Hypothalamus (tissue), 51 donors: ENCODE measurements around the gene APOL1.
"Not testable (repeated sequence)": the region's sequence is repeated elsewhere in the genome, so short reads cannot be mapped to it uniquely, and the experiment has no call there.

Experiments used
- DNase-seq, 51 donors: peaks; one replicate each; lab custom pipeline; 2025; lab: John Stamatoyannopoulos, UW

APOL1 gene

DNA sequence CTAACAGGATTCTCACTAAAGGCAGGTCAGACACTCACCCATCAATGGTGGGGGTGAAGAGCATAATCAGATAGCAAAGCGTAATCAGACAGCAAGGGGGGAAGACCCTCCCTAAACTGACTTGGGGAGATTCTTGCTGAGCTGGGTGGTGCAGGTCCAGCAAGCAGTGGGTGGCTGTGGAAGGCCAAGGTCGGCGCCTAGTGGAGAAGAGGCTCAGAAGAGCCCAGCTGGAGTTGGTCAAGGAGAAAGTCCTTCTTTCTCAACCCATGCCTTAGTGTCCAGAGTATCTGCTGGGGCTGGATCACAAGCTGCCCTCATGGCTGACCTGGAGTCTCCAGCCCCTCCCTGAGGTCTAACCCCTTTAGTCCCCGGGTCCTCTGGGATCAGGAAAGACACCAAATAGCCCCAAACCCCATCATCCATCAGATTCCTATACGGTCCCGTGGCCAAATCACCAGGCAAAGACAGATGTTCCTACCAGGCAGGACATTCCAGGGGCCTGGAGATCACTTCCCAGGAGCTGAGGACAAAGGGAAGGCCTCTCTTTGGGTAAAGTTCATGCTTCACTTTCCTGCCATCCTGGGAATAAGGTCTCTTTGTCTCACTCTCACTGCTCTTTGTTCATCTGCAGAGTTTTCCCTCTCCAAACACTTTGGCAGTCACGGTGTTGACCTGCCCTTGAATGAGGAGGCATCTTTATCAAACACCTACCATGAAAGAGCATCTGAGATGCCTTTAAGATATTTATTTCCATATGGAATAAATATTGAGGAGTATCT, 11.1 kb downstream of the APOL1 start:
- DNase-seq: not testable (repeated sequence)

DNA sequence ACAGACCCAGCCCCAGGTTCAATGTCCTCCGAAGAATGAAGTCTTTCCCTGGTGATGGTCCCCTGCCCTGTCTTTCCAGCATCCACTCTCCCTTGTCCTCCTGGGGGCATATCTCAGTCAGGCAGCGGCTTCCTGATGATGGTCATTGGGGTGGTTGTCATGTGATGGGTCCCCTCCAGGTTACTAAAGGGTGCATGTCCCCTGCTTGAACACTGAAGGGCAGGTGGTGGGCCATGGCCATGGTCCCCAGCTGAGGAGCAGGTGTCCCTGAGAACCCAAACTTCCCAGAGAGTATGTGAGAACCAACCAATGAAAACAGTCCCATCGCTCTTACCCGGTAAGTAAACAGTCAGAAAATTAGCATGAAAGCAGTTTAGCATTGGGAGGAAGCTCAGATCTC, 14.1 kb downstream of the APOL1 start:
- DNase-seq: no peak

DNA sequence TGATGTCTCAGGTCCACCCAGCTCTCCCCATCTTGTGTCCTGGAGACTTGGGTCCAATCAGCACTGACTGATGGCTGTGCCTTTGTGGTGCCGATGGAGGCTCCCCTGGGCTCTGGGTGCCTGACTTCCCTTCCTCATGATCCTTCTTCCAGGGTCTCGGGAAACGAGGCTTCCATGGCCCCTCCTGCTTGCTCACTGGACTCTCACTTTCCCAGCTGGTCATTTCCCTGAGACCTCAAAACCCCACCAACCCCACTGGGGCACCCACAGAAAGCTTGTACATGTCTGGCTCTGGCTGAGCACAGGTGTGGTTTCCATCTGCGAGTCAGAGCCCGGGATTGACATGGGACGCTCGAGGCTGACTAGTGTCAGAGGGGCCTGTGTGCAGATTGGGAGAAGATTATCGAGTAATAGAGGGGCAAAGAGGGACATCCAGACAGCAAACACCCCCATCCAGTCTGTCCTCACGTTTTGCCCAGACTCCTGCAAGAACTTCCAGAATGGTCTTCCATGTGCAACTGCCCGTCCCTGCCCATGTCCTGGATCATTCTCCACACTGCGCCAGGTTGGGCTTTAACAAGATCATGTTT, 15.1 kb downstream of the APOL1 start:
- DNase-seq: no peak

DNA sequence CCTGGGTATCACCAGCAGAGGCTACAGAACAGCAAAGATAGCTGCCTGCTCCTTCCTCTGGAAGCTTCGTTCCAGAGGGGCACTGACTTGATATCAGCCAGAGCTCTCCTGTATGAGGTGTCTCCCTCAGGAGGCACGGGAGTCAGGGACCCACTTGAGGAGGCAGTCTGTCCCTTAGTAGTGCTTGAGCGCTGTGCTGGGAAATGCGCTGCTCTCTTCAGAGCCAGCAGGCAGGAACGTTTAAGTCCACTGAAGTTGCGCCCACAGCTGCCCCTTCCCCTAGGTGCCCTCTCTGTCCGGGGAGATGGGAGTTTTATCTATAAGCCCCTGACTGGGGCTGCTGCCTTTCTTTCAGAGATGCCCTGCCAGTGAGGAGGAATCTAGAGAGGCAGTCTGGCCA, 18.3 kb downstream of the APOL1 start:
- DNase-seq: not testable (repeated sequence)

DNA sequence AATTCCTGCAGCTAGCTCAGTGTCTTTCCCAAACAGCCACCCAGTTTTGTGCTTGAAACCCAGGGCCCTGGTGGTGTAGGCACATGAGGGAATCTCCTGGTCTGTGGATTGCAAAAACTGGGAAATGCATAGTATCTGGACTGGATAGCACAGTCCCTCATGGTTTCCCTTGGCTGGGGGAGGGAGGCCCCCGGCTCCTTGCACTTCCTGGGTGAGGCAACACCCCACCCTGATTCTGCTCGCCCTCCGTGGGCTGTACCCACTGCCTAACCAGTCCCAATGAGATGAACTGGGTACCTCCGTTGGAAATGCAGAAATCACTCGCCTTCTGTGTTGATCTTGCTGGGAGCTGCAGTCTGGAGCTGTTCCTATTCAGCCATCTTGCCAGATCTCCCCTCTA, 19.0 kb downstream of the APOL1 start:
- DNase-seq: not testable (repeated sequence)

DNA sequence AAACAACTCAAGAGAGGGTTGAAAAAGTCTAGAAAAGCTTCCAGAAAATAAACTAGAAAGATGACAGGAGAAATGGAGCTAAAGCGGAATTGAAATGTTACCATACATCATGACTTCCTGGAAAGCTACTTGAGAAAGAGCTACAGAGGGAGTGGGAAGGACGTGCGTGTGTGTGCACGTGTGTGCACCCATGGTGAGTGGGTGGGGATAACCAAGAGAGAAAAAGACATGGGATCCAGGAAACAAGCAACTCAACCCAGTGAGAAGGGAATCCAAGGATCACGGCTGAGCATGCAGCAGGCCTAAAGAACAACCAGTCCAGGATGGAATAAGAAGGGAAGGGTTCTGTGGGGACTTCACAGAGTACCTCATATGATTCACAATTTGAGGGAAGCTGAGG, 21.6 kb downstream of the APOL1 start:
- no peak for DNase-seq

DNA sequence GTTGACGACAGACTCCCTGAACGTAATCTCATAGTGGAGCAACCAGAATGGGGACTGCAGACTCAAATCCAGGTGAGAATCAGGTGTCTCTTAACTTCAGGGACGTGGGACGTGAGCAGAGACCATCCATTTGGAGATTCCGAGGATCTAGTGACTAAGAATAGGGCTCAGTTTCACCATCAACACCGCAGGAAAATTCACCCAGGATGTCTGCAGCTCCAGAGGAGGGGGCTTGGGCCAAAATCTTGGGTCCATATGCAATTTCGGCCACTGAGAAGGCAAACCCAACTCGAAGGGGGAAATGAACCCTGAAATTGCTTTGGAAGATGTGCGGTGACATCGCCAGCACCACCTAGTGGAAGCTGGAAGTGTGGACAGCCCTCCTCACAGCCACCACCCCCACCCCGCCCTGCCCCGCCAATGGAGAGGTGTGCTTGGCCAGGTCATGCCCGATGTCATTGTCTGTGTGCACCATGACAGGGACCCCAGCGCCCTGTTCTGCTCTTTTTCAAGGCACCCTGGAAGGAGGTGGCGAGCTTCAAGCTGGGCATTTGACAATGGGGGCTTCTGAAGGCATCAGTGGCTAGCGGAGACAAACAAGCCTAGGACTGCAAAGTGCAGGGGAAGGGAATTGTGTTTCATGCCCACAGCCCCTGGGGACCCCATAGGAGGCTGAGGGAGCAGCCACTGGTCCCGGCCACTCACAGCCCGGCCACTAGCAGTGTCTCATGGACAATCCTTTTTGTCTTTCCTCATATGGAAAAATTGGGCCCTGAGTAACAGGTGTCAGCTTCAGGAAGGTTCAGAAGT, 24.8 kb downstream of the APOL1 start:
- peak in 28 of 51 donors; percentile 8 to 60 (median 29) for DNase-seq

DNA sequence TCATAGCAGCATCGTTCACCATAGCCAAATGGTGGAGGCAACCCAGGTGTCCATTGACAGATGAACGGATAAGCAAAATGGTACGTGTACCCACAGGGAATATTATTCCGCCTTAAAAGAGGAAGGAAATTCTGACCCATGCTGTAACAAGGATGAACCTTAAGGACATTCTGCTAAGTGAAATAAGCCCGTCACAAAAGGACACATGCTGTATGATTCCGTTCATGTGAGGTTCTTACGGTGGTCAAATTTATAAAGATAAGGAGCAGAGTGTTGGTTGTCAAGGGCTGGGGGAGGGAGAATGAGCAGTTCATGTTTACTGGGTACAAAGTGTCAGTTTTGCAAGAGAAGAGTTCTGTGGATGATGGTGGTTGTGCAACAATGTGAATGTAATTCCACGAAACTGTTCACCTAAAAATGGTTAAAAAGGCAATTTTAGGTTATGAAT, 26.3 kb downstream of the APOL1 start:
- DNase-seq: no peak

DNA sequence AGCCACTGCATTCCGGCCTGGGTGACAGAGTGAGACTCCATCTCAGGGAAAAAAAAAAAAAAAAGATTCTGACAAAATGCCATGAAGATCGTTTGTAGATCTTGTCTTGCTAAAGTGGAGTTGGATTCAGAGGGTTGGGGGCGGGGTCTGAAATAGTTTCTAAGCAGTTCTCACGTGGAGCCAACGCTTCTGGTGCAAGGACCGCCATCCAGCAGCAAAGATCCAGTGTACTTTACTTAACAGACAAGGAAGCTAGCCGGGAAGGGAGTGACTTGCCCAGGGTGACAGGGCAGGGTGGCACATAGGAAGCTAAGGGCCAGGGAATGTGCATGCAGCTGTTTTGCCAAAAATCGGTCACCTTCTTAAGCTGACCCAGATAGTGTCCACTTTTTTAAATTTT, 27.4 kb downstream of the APOL1 start:
- no peak for DNase-seq

DNA sequence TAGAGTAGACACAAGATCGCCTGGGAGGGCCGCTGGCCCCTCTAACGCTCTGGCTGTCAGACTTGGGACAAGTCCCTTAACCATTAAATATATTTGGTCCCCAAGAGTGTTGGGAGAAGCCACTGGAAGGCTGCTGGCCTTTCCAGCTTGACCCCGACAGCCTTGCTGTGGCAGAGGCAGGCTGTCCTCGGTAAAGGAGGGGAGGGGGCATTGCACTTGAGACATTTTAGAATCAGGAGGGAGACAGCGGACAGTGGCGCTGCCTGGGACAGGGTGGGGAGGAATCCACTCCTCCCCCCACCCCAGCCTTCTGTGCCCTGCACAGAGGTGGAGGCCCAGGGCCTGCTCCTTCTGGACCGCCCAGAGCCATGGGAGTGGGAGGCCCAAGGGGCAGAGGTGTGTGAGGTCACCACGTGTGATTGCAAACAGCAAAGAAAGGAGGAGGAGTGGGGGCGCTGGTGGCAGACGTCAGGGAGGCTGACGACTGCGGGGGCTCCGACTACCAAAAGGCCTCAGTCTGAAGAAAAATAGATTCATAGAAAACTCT, 28.9 kb downstream of the APOL1 start:
- no peak for DNase-seq

DNA sequence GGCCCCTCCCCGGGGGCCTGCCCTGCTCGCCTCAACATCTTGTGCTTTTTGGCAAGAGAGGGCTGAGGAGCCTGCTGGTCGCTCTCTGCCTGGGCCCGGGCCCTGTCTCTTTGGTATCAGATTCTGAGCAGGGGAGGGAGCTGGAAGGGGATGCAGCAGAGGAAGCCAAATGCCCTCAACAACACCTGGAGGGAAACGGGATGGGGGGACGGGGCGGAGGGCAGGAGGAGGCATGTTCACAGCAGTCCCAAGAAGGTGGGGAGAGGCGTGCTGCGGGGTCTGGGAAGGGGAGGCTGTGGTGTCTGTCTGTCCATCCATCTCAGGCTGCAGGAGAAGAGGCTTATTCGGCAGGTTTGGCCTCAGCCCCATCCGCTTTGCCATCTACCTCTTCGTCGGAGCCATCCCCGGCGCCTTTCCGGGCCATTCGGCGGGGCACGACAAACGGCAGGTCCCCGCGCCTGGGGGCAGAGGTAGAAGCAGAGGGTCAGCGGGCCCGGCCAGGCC, 29.4 kb downstream of the APOL1 start:
- no peak for DNase-seq

DNA sequence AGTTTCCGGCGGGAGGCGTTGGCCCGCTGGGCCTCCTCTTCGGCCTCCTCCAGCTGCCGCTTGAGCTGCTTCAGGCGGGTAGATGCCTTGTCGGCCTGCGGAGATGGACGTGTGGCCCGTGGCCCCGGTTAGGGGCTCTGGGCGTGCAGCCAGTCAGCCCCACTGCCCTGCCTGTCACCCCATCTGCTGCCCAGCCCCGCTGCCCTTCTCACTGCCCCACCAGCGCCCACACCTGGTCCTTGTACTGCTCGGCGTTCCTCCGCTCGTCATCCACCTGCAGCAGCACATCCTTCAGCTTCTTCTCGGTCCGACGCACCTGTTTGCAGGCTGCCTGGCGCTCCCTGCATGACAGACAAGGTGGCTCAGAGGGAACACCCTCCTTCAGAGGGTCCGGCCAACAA, 31.2 kb downstream of the APOL1 start:
- no peak for DNase-seq

DNA sequence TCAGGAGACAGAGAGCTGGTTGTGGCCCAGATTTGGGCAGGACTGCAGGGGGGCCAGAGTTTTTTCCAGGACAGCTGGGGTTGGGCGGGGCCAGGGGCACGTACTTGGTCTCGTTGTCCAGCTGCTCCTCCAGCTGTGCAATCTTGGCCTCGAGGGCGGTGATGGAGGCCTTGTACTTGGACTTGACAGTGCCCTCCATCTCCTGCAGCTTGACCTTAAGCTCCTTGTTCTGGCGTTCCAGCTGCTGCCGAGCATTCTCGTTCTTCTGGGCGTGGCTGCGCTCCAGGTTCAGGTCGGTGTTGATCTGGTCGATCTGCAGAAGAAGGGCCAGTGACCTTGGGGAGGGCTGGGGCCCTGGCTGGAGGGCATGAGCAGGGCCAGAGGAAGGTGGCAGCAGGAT, 32.1 kb downstream of the APOL1 start:
- no peak for DNase-seq

DNA sequence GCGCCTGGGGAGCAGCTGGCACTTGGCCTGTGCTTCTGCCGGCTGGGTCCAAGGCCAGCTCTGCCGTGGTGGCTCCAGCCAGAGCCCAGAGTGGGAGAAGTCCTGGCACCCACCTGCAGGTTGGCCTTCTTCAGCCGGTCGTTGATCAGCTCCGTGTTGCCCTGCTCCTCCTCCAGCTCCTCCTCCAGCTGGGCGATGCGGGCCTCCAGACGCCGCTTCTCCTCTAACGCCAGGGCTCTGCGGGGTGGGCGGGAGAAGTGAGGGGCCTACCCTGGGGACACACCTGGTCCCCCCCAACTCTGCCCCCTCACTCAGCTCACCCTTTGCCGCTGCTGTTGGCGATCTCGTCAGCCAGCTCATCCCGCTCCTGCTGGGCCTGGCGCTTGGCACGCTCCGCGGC, 32.6 kb downstream of the APOL1 start:
- DNase-seq: no peak

DNA sequence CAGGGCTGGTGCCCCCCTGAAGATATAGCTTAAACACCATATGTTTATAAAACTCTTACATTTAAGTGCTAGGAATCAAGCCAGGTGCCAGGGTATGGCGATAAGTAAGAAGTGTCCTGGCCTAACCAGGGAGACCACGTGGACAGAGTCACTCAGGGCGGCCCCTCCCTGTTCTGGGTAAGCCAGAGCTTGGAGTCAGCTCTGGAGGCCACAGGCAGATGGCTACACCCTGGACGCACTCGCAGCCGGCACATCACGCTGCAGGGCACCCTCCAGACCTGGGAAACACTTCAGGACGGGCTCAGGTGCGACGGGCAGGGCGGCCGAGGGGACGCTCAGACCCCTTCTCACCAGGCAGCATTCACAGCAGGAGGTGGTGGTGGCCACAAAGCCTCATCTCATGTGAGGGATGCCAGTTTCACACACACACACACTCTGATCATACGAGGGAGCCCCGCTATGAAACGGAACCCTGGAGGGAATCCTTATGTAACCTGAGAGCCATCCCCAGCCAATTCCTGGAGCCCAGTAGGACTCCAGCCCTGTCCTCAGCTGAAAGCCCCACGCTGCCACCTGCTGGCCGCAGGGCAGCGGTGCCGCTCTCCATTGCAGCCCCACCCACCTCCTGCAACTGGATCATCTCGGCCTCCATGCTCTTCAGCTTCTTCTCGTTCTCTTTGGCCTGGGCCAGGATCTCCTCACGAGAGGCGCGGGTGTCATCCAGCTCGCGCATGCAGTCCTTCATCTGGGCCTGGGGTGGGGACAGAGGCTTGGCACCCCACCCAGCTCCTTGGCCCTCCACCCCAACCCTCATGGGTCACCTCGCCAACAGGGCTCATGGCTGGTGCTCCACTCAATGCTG, 33.4 kb downstream of the APOL1 start:
- peak in 49 of 51 donors; percentile 8 to 84 (median 51) for DNase-seq

DNA sequence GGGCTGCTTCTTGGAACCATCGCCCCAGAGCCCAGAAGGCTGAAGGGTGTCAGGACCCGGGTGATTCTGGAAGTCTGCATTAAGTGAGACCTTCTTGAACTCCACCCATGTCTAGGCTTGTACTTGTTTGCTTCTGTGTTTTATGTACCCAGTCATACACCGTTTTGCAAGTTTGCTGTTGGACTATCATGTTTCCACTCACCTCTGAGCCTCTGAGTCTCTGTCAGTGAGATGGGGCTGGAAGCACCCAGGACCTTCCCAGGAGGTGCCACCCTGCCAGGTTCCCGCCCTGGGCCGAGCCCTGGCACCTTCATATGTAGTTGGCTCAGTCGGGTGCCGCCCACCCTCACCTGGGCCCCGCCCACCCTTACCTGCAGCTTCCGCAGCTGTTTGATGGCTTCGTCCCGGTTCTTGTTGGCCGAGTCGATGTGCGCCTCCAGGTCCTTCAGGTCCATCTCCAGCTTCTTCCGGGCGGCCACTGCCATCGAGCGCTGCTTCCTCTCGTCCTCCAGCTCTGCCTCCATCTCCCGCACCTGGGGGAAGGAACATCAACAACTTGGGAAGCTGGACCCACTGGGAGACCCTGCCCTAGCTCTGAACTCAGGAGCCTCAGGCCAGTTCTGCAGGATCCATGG, 35.1 kb downstream of the APOL1 start:
- DNase-seq: no peak

DNA sequence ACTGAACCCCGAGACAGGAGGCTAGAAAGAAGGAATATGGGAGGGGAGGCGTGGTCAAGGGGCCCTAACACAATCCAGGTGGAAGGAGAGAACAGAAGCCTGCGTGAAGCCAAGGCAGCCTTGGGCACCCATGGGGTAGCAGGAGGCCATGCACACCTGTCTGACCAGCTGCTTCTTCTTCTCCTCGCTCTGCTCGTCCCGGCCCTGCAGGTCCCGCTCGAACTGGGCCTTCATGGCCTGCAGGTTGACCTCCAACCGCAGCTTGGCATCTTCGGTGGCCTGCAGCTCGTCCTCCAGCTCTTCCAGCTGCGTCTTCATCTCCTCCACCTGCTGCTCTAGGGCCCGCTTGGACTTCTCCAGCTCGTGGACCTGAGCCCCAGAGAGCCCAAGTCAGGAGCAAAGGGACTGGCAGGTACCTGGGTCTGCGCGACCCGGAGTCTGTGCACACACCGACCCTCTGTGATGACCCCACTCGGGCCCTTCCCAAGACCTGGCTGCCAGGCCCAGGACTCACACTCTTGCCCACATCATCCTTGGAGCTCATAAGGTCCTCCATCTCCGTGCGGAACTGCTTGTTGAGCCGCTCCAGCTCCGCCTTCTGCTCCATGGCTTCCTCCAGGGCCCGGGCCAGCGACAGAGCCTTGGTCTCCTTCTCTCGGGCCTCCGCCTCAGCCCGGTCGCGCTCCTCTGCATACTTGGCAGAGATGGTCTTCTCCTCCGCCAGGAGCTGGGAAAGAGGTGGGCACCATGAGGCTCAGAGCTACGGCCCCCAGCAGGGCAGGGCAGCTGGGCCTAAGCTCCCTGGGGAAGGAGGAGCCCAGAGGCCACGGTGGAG, 35.9 kb downstream of the APOL1 start:
- DNase-seq: no peak

DNA sequence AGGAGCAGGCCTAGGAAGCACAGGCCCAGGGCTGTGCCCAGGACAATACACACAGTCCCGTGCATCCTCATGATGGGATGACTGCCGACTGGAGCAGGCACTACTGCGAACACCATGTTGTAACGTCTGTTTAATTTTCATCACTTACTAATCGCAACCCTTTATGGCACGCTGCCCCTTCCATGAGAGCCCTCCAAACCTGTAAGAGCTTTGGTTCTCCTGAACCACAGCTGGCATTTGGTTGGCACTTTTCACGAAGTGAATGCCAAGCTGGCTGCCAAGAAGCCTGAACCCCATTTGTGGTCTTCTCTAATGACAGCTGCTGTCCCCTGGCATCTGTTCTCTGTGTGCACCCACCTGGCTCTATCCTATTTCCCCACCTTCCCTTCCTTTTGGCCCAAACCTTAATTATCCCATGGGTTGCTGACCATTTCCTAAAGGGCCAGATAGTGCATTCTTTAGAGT, 36.5 kb downstream of the APOL1 start:
- no peak for DNase-seq

DNA sequence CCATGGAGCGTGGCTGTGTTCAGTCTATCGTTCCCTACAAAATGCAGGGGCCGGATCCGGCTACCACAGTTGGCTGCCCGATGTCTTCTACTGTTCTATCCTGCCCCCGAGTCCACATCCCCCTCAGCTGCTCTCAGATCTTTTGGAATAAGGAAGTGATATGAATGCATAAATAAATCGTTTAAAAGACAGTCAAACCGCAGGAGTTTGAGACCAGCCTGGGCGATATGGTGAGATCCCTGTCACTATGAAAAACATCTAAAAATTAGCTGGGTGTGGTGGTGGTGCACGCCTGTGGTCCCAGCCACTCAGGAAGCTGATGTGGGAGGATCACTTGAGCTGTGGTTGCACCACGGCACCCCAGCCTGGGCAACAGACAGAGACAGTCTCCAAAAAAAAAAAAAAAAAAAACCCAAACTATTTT, 37.0 kb downstream of the APOL1 start:
- not testable (repeated sequence) for DNase-seq
